ENCODE measurements around the gene CCDC66. TPM values are rescaled to one million over a fixed set of nuclear protein-coding genes. Genes with fewer than 3 reads are reported as not detected.

The CCDC66 gene
- 11.7 and 12.9 TPM in 2 replicates for total RNA-seq

DNA sequence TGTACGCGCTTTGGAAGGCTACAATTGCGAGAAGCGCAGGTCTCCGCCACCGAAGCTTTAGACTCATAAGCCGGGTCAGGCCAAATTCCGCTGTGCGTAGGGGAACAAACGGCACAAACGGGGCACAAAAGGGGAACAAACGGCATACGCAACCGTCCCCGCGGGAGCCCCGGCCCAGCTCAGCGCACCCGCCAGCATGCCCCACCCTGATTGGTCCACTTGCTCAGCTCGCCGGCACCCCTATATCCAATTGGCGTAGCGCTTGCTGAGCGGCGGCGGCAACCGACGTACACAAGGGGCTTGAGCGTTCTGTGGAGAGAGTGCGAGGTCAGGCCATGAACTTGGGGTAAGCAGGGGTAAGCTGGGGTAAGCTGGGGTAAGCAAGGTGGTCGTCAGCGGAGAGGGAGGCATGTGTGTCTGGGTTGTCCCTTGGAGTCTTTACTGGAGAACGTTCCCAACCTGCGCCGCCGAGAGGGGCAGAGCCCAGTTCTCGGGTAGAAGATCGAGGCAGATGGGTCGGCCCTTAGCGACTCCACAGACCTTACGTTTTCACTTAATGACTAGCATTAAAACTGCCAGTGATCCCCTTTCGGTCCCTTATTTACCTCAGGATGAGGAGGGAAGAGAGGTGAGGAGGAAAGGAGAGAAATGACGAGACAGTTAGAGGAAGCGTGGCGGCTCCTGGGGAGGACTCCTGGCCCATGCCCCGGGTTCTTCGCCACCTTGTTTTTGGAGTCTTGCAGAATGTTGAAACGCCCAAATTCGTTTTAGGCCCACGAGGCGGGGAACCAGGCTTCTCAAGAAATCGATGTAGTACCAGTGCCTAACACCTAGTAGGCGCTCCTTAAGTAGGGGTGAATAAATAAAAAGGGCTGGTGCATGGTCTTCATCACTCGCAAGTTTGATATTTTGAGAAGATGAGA is at the start of gene CCDC66:
CCDC66 (plus strand) TSS at position 268 of the 923 bp plus-strand sequence; CDS start at position 336, 68 bp downstream.

Other genes starting within 250 kb of the CCDC66 start
- 0.07 and 0.10 TPM in 2 replicates for gene ERC2, start 88.7 kb upstream of the CCDC66 start, total RNA-seq
- gene TASOR, start 126.1 kb downstream of the CCDC66 start, total RNA-seq: 68.7 and 93.8 TPM in 2 replicates
- gene ARHGEF3, start 244.8 kb downstream of the CCDC66 start, total RNA-seq: 18.6 and 26.4 TPM in 2 replicates

Data from smooth muscle cell of the pulmonary artery (primary cell).